GM21381 (cell line): ENCODE results near the gene PCDHGA1.

Experiments used
- ATAC-seq: cut with Tn5 transposase; IDR thresholded peaks from one replicate; pipeline ENCODE4 v1.9.1; 2021; ENCODE audit warnings: mild to moderate bottlenecking, moderate library complexity; ENCODE audit not compliant: unreplicated experiment

PCDHGA1 gene

GRCh38 chr5:141434006-141434405 lies 103.7 kb downstream of the PCDHGA1 start:
- no peak for ATAC-seq

GRCh38 chr5:141437221-141437620 lies 106.9 kb downstream of the PCDHGA1 start:
- no peak for ATAC-seq

GRCh38 chr5:141439411-141440141 lies 109.3 kb downstream of the PCDHGA1 start:
- ATAC-seq, result no peak

- no peak for ATAC-seq
Observed at GRCh38 chr5:141440341-141440740, 110.0 kb downstream of the PCDHGA1 start.

GRCh38 chr5:141441571-141442170 lies 111.4 kb downstream of the PCDHGA1 start:
- ATAC-seq, result no peak

- no peak for ATAC-seq
Observed at GRCh38 chr5:141465351-141465750, 135.0 kb downstream of the PCDHGA1 start.

GRCh38 chr5:141475625-141476131 lies 145.4 kb downstream of the PCDHGA1 start, which contains the start of gene PCDHGC3:
PCDHGC3 (plus strand) TSS chr5:141475966; CDS start chr5:141476117, 151 bp downstream.
- ATAC-seq, result peak; percentile 94

- peak; percentile 9 for ATAC-seq
Observed at GRCh38 chr5:141476132-141476911, 146.0 kb downstream of the PCDHGA1 start.

- no peak for ATAC-seq
Observed at GRCh38 chr5:141477044-141477575, 146.8 kb downstream of the PCDHGA1 start.

GRCh38 chr5:141477815-141478214 lies 147.5 kb downstream of the PCDHGA1 start:
- no peak for ATAC-seq

- no peak for ATAC-seq
Observed at GRCh38 chr5:141478321-141478945, 148.1 kb downstream of the PCDHGA1 start.

GRCh38 chr5:141479776-141480175 lies 149.5 kb downstream of the PCDHGA1 start:
- ATAC-seq, result no peak

- no peak for ATAC-seq
Observed at GRCh38 chr5:141483902-141484301, 153.6 kb downstream of the PCDHGA1 start.

- no peak for ATAC-seq
Observed at GRCh38 chr5:141484310-141484640, 154.0 kb downstream of the PCDHGA1 start.

GRCh38 chr5:141484641-141485311 lies 154.5 kb downstream of the PCDHGA1 start, which contains the start of gene PCDHGC4:
PCDHGC4 (plus strand) TSS chr5:141485030; CDS start chr5:141485174, 144 bp downstream.
- no peak for ATAC-seq

- ATAC-seq, result no peak
Observed at GRCh38 chr5:141485321-141486055, 155.2 kb downstream of the PCDHGA1 start.

- ATAC-seq, result no peak
Observed at GRCh38 chr5:141486091-141486490, 155.8 kb downstream of the PCDHGA1 start.

- no peak for ATAC-seq
Observed at GRCh38 chr5:141487131-141487530, 156.8 kb downstream of the PCDHGA1 start.
